Lung (tissue), 12 donors: ENCODE results near the gene LGALS12. TPM values are rescaled to one million over a fixed set of nuclear protein-coding genes. Genes with fewer than 3 reads are reported as not detected.
"Not testable (repeated sequence)": the region's sequence is repeated elsewhere in the genome, so short reads cannot be mapped to it uniquely, and the experiment has no call there.

Experiments
- ATAC-seq: fragments of 200-7000 bp; cut with Tn5 transposase; one replicate; pipeline ENCODE4 v1.9.1; 2020; ENCODE audit warnings: moderate number of reproducible peaks; ENCODE audit not compliant: insufficient read depth, low FRiP score
- DNase-seq, 3 donors: peaks; one replicate each; pipeline ENCODE4 v3.0.0-alpha.2; 2013 to 2017
- H3K27ac ChIP-seq, 2 donors: one replicate each; pipeline ENCODE4 v1.5.1; 2013; ENCODE audit warnings: mild to moderate bottlenecking in 2 of 2, moderate library complexity in 2 of 2, control low read depth in 1 of 2, inconsistent platforms in 1 of 2, low read depth in 1 of 2, low read length in 1 of 2
- H3K27me3 ChIP-seq, 3 donors: one replicate each; pipeline ENCODE4 v1.5.1; 2013; ENCODE audit warnings: low read length in 2 of 3; ENCODE audit not compliant: control insufficient read depth in 3 of 3, insufficient read depth in 3 of 3
- H3K36me3 ChIP-seq, 4 donors: one replicate each; pipeline ENCODE4 v1.5.1; 2013; ENCODE audit warnings: low read length in 4 of 4, mild to moderate bottlenecking in 1 of 4, moderate library complexity in 1 of 4; ENCODE audit not compliant: control insufficient read depth in 4 of 4, insufficient read depth in 4 of 4
- H3K4me1 ChIP-seq, 5 donors: one replicate each; pipeline ENCODE4 v1.5.1; 2013; ENCODE audit warnings: low read length in 5 of 5, mild to moderate bottlenecking in 2 of 5, moderate library complexity in 1 of 5; ENCODE audit not compliant: control insufficient read depth in 5 of 5, insufficient read depth in 5 of 5
- H3K4me3 ChIP-seq: one replicate; pipeline ENCODE4 v1.5.1; 2013; ENCODE audit warnings: mild to moderate bottlenecking, control low read depth, moderate library complexity
- H3K9ac ChIP-seq, 2 donors: one replicate each; pipeline ENCODE4 v1.5.1; 2013; ENCODE audit warnings: low read length in 2 of 2, control low read depth in 1 of 2; ENCODE audit not compliant: insufficient read depth in 1 of 2
- H3K9me3 ChIP-seq, 4 donors: one replicate each; pipeline ENCODE4 v1.5.1; 2013; ENCODE audit warnings: low read length in 3 of 4, mild to moderate bottlenecking in 1 of 4, moderate library complexity in 1 of 4; ENCODE audit not compliant: control insufficient read depth in 4 of 4, insufficient read depth in 3 of 4
- CTCF ChIP-seq: IDR thresholded peaks from 2 replicates; pipeline ENCODE4 v1.5.1; 2012; ENCODE audit warnings: mild to moderate bottlenecking; ENCODE audit errors: control extremely low read depth, extremely low read depth
- WGBS, 2 donors: extraction: QIAGEN DNeasy Blood & Tissue Kit; methylation state at CpG; one replicate each; pipeline ENCODE4 v1.1.7; 2013; 5-methylcytosine and 5-hydroxymethylcytosine counted together
- polyA plus RNA-seq, 2 donors: library from polyadenylated mRNA; stranded (reverse); fragments of 200-250 nt; gene quantifications; one replicate each; pipeline ENCODE4 v1.2.1, GENCODE V29; 2013
- total RNA-seq, 2 donors: library from RNA; depleted of rRNA in 1 of 2; stranded (reverse); fragments of >200 nt in 1 of 2; gene quantifications; one replicate each; pipeline ENCODE4 v1.2.1, GENCODE V29; 2014 to 2021
- donor health status: control.
- donor health status: control.
- donor health status: Bipolar disorder and iron deficiency.
- donor health status: healthy.
- donor health status: DM: yes; HTN: yes; CAD: no.

LGALS12 gene
- total and polyA plus RNA-seq, 4 donors: 0.43 to 1.3 (median 0.87) TPM

DNA sequence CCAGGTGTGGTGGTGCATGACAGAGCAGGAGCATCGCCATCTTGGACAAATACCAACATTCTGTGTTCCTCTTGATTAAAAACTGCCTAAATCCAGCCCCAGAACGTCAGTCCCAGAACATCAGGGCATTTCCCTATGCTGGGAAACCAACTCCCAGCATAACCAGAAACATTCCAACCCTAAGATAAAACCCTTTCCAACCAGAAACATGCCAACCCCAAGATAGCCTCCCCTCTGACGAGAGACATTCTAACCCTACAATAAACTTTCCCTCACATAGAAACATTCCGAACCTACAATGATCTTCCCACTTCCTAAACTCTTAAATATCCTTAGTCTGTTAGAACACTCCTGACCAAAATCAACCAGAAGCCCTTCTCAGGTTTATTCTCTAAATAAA lies 42.3 kb downstream of the LGALS12 start:
- ATAC-seq (no peak), DNase-seq (no peak)
- Histone ChIP-seq H3K9ac (no peak overlapping the region), H3K36me3 (peaks cover 0 to 22% (median 1%) of the 10 kb centered on the region in 4 donors), H3K4me1 (peaks cover 0 to 2% (median 0%) of the 10 kb centered on the region in 5 donors), H3K27ac (no peak overlapping the region), H3K9me3 (no peaks in the 10 kb centered on the region), H3K27me3 (no peaks in the 10 kb centered on the region), H3K4me3 (no peak overlapping the region)
- 86 to 96% methylated on average over 4 of the region's 4 CpGs for WGBS, 2 donors
- TF ChIP-seq CTCF: no peak

DNA sequence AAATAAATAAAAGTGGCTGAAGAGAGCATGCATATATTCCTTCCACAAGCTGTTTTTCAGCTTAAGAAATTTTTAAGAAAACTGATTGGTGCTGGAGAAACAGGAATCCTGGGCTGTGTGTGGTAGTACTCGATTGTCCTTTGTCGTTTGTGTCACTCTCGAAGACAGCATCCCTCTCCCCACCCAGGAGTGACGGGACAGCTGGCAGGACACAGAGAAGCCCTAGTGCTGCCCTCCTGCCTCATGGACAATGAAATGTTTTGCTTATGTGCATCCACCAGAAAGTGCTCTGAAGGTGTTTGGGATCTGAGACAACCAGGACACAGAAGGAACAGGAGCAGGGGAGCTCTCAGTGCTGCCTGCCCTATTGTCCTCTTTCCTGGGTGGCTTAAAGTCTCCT lies 43.5 kb downstream of the LGALS12 start:
- peaks cover 0 to 2% (median 0%) of the 10 kb centered on the region in 5 donors for H3K4me1 ChIP-seq
- no peak overlapping the region for H3K9ac ChIP-seq
- H3K9me3 ChIP-seq: no peaks in the 10 kb centered on the region
- no peak for TF ChIP-seq CTCF
- no peak for DNase-seq
- H3K27ac ChIP-seq: no peak overlapping the region
- no peaks in the 10 kb centered on the region for H3K27me3 ChIP-seq
- WGBS, 2 donors: 90 to 91% methylated on average over 4 of the region's 4 CpGs
- no peak for ATAC-seq
- peaks cover 0 to 22% (median 1%) of the 10 kb centered on the region in 4 donors for H3K36me3 ChIP-seq
- no peak overlapping the region for H3K4me3 ChIP-seq

DNA sequence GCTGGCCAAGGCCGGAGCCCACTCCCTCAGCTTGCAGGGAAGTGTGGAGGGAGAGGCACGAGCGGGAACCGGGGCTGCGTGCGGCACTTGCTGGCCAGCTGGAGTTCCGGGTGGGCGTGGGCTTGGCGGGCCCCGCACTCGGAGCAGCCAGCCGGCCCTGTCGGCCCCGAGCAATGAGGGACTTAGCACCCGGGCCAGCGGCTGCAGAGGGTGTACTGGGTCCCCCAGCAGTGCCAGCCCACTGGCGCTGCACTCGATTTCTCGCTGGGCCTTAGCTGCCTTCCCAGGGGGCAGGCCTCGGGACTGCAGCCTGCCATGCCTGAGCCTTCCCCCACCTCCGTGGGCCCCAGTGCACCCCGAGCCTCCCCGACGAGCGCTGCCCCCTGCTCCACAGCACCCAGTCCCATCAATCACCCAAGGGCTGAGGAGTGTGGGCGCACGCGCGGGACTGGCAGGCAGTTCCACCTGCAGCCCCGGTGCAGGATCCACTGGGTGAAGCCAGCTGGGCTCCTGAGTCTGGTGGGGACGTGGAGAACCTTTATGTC lies 44.3 kb downstream of the LGALS12 start:
- not testable (repeated sequence) for DNase-seq, H3K4me1 ChIP-seq, H3K27me3 ChIP-seq

GRCh38 chr11:63551091-63551888 lies 45.4 kb downstream of the LGALS12 start:
- H3K36me3 ChIP-seq: peaks cover 0 to 7% (median 1%) of the 10 kb centered on the region in 4 donors
- ATAC-seq: no peak
- H3K27me3 ChIP-seq: no peaks in the 10 kb centered on the region
- H3K9ac ChIP-seq: no peak overlapping the region
- H3K27ac ChIP-seq: no peak overlapping the region
- H3K9me3 ChIP-seq: no peaks in the 10 kb centered on the region
- peaks cover 0 to 2% (median 0%) of the 10 kb centered on the region in 5 donors for H3K4me1 ChIP-seq
- H3K4me3 ChIP-seq: no peak overlapping the region
- DNase-seq: no peak
- 56 to 76% methylated on average over 27 of the region's 27 CpGs for WGBS, 2 donors
- TF ChIP-seq CTCF: no peak

More for the DNA sequence above, 44.3 kb downstream of the LGALS12 start:
- WGBS, 2 donors: 91 to 95% methylated on average over 22 to 31 of the region's 31 CpGs
- peaks cover 0 to 15% (median 1%) of the 10 kb centered on the region in 4 donors for H3K36me3 ChIP-seq
- ATAC-seq, H3K27ac ChIP-seq, H3K4me3 ChIP-seq, H3K9ac ChIP-seq, H3K9me3 ChIP-seq: not testable (repeated sequence)
